GM19468 (cell line): ENCODE measurements around the gene DAB1.
"Not testable (repeated sequence)": the region's sequence is repeated elsewhere in the genome, so short reads cannot be mapped to it uniquely, and the experiment has no call there.

ENCODE experiments used
- ATAC-seq: cut with Tn5 transposase; IDR thresholded peaks from one replicate; pipeline ENCODE4 v1.9.1; 2021; ENCODE audit warnings: mild to moderate bottlenecking, moderate library complexity, moderate number of reproducible peaks; ENCODE audit not compliant: unreplicated experiment; ENCODE audit errors: extremely low read depth

Gene DAB1

DNA sequence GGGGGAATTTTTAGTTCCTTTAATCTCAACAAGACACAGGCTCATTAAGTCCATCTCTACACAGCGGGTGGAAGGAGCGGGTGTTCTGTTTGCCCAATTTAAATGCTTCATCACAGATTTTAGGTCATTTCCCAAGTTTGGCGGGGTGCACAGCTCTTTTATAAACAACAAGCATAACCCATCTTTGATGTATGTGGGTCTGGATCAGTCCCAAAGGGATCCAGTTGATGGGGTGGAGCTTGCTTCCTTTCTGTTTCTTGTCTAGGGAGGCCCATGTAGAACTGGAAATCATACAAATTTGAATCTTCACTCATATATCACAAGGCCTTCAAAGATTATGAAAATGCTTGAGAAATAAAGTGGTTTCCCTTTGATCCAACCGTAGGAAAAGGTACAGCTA is 317.6 kb downstream of the DAB1 start:
- no peak for ATAC-seq

DNA sequence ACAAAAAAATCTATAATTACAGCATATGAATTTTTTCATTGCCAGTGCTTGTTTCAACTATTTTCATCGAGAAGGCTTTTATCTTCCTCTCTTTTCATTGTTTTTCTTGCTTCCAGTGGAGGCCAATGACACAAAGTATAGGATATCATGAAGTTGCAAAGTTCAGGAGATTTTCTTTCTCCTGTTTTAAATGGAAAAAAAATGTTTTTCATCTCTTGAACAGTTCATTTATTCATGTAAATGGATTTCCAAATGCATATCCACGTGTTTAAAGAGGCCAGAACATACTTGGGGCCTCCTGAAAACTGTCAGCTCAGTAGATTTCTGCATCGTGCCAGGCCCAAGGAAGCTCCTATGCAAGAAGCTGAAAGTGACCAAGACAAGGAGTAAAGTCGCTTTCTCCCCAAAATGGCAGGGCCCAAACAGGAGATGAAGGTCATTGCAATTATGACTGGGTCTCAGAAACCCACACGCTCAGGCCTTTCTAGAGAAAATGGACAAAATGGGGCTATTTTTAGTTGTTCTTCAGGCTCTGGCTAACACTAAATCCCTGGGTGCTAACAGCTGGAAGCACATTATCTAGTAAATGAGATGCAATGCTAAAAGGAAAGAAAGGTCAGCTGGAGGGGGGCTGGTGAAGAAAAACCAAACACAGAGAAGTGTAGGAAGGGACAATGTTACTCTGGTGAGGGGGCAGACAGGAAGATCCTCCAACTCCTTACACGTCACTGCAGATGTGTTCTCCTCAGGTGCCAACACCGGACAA is 321.1 kb downstream of the DAB1 start:
- ATAC-seq: no peak

DNA sequence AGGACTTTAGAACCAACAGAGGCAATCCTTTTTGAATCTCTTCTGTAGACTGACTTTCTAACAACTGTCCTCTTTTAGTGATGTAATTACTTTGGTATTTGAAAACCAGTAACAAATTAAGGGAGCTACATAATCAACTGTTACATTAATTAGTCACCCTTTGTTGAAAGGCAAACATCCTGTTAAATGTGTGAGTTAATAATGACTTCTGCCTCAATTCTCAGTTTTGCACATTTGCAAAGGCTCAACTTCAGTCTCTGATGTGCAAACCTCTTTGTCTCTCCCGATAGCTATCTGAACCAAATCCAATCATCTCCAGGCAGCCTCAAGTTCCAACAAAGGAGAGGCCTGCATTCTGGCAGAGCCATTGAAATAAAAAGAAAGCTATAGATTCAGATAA is 322.7 kb downstream of the DAB1 start:
- ATAC-seq: no peak

DNA sequence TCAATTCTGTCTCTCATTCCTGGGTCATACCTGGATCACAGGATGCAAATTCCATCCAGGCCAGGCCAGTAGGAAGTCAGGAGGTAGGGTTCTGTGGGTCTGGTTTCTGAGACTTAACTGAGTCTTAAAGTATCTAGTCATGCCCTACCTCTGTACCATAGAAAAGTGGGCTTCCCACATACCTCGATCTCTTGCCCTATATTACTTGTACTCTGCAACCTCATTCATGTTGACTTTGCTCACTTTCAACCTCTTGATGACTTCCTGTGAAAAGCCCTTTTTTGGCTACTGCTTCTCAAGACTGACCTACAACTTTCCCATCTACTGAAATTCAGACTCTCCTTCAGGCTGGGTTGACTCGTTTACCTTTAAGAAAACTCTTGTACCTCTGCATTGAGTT is 329.1 kb downstream of the DAB1 start:
- no peak for ATAC-seq

DNA sequence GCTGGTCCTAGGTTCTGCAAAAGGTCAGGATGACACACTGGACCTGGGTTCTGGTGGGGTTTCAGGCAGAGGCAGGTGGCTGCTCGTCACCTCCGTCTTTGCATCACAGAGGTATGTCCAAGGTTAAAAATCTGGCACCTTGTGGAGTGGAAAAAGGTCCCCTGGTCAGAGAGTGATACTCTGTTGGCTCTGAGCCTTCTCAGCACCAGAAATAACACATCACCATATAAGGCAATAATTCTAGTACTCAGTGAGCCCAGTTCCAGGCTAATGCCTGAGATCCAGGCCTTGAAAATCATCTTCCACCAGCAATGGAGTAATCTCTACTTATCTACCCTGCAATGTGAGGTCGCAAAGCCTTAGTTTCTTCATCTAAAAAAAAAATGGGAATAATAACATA is 330.7 kb downstream of the DAB1 start:
- ATAC-seq: no peak

DNA sequence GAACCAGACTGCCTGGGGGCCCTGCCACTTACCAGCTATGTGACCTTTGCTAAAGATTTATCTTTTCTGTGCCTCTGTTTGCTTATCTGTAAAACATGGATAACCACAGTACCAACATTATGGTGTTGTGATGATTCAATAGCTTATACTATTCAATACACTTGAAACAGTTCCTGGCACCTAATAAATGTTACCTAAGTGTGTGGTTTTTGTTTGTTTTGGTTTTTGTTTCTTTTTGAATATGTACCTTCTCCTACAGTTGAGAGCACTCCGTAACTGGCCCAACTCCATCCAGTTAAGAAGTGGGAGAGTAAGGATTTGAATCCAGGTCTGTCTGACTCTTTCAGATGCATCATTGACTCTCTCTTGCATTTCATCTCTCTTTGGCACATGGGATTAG is 332.2 kb downstream of the DAB1 start:
- no peak for ATAC-seq

DNA sequence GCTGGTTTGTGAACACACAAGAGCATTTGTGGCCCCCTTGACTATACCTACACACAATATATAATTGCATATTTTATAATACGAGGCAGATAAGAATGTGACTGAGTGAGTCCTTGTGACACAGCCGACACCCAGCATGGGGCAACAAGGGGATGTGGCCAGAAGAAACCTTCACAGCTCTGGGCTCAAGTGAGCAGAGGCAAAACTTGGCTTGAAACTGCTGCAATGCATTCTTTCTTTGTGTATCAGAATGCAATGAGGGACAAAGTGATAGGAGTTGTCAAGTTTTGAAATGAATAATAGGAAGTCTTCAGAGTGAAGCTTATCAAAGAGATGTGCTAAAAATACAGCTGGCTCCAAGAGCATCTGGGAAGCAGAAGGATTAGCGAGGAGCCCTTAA is 334.0 kb downstream of the DAB1 start:
- no peak for ATAC-seq

DNA sequence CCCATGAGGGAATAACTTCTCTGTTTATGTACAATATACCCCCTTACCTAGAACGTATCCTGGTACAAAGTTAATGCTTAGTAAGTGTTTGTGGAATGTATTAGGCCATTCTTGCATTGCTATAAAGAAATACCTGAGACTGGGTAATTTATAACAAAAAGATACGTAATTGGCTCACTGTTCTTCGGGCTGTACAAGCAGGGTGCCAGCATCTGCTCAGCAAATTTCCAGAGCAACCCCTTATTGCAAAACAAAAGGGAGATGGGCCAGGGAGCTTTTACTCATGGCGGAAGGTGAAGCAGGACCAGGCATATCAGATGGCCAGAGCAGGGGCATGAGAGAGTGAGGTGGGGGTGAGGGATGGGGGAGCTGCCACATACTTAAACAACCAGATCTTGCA is 334.6 kb downstream of the DAB1 start:
- ATAC-seq: no peak

DNA sequence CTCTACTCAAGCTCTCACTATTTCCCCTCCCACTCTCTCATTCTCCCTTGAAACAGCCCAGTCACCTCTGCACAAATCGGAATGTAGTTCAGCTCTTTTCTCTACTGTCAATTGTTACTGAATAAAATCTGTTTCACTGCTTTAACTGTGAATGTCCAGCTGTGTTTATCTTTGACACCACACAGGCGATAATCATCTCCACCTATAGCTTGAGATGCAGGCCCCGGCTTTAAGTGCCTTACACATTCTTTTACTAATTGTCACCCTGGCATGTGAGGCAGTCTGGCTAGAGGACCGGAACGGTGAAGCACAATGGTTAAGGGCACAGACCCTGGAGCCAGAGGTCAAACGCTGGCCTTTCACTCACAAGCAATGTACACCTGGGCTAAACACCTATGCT is 335.2 kb downstream of the DAB1 start:
- no peak for ATAC-seq

DNA sequence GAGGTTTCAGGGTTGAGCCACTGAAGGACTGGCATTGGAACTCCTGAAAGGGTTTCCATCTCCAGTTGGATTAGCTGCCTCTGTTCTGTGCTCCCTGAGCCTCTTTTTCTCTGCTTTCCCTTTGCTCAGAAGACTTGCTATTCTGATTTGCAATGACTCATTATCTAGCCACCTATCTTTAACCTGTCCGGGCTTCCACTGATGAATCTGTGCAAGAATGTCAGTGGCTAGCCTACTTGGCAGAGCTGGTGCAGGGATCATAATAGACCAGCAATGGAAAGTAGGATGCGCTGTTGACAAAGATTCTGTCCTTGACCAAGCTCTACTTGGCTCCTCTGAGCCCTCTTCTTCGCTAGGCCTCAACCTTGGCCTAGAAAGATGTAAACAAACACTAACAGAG is 336.2 kb downstream of the DAB1 start:
- not testable (repeated sequence) for ATAC-seq

DNA sequence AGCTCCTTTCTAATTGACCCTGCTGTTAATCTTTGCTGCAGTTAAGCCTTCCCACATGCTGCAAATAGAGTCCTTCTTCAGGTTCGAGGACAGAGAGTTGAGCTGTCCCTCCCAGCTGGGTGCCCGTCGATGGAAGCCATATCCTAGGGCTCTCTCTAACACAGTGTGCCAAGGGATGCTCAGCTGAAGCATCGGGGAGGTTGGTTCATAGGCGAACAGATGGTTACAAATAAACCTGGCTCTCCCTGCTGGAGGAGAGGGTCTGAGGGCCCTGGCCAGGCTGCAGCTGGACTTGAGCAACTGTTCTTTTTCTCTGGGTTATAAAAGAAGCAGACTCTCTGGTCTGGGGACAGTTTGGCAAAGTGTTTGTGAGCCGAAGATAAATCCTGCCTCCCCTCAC is 337.7 kb downstream of the DAB1 start:
- ATAC-seq: no peak

DNA sequence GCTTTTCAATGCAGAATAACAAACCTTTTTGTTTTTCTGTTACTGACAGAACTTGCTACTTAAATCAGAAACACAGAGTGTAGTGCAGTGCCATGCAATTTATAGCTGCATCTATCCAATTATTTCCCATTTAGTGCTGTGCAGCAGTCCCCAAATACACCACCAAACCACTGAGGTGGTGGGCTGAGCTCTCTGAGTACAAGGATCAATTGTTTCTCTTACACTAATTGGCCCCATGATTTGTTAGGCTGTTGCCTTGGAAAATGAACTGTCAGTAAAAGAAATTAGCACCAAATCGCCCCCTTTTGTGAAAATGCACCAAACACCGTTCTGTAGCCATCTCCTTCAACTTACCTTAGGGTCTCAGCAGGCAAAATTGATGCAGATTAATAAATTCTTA is 339.2 kb downstream of the DAB1 start:
- no peak for ATAC-seq

DNA sequence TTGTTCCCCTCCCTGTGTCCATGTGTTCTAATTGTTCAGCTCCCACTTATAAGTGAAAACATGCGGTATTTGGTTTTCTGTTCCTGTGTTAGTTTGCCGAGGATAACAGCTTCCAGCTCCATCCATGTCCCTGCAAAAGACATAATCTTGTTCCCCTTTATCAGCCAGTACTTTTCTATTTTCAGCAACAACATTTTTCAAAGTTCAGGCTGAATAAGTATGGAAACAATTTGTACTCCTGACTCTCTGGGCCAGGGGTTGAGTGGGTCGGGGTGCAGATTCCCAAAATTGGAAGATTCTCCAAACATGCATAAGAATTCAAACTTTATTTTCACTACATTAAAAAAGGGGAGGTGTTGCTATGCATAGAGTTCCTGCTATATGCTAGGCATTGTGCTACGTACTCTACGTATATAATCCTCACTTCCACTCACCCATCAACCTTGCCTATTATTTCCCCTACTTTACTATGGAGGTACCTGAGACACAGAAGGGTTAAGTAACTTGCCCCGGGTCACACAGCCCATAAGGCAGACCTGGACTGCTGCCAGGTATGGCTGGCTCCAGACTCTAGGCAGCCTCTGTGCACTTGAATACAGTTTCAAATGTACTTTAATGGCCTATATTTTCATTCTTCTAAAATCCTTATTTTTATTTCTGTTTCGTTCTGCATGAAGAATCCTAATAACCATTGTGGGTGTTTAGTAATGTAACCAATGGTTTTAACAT is 341.0 kb downstream of the DAB1 start:
- ATAC-seq: no peak

DNA sequence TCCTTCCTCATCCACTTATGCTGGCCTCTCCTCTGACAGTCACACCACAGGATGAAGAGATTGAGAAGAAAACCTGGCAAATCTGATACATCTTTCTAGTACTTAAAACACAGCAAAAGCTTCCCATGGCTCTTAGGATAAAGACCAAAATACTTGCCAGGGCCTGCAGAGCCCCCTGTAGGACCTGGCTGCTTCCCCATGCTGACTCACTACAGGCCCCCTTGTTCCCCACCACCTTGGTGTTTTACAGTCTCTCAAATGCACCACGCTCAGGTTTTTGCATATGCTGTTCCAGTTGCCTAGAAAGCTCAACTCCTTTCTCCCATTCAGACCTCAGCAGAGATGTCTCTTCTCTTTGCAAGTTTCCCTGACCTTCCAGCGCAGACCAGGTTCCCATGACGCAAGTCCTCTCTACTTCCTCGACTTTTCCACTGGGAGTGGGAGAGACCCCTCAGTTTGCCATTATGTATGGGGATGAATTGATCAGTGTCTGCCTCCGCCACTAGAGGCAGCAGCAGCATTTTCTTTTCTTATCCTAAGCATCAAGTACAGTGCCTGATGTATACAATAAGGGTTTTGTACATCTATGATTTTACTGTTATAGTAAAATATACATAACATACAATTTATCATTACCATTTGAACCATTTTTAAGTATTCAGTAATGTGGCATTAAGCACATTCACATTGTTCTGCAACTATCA is 344.3 kb downstream of the DAB1 start:
- ATAC-seq: no peak

DNA sequence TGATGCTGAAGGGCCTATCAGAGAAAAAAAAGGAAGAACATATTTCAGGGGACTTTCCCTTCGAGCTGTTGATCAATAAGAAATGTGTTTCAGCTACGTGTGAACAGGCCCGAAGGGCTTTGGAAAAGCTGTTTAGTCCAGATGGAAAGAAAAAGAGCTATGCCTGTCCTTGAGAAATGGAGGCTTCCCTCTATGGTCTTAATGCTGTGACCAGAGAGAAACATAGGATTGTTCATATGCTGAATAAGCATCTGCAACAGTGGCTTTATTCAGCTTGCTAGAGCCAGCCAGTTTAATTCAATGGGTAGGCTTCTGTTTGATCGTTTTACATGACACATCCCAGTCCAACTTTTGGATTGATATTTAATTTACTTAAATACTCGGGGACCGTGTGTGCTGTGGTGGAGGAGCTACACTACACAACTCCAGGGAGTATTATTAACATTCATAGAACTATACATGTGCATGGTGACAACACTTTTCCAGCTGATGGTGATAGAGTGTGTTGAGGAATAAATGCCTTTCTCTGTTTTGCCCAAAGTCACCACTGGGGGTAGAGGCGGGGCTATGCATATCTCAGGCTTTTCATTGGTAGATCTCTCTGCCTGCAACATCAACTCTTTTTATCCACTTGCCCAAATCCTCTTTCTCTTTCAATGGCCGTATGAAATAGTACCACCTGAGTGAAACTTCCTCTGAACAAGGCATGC is 351.3 kb downstream of the DAB1 start:
- ATAC-seq: no peak

DNA sequence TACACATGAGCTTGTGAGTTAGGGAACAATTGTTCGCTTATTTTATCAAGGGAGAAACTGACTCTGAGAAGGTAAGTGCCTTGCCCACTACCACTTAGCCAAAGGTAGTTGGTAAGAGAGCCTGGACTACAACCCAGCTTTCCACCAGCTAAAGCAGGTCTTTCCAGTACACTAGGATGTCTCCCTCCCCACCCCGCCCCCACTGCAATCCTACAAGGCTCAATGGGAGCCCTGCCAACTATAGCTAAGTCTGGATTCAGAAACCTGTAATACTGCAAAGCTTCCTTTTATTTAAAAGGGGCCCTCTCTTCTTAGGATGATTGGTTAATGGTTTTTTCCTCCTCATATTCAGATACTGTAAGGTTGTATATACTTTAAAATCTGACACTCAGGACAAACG is 356.0 kb downstream of the DAB1 start:
- ATAC-seq: no peak

DNA sequence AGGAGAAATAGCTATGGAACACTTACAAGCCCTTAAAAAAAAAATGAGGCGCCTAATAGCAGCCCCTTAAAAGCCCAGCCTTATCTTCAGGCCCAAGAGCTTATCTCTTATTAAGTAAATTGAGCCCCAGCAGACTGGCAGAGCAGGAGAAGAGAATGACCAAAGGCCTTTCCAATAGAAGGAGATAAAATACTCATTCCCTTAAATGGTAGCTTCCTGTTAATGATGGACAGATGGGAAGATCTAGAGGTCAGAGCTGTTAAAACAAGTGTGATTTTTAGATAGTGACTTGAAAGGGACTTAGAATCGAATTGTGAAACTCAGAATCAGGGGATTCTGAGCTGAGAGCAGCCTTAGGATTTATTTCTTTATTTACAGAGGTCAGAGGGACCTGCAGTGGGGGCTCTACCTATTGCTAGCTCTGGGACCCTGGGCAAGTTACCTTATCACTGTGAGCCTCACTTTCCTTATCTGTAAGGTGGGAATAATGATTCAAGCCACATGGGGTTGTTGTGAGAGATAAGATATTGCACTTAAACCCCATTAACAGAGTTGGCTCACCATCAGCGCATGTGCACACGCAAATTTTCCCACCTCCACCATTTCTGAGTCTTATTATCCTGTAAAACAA is 356.8 kb downstream of the DAB1 start:
- ATAC-seq: no peak

DNA sequence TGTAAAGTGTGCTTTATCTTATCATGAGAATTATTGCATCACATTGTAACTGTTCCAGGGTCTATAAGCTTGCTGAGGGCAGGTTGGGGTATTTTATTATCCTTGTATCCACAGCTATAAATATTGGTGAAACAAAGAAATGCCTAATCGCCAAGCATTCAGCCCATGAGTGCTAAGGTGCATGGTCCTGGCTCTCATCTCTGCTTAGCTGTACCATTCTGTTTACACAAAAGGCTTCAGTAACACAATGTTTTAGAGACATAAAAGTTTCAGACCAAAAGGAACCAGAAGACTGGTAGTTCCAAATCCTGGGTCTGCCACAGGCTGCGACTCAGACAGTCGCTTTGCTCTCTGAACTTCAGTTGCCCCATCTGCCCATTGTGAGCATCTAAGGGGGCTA is 358.4 kb downstream of the DAB1 start:
- no peak for ATAC-seq

DNA sequence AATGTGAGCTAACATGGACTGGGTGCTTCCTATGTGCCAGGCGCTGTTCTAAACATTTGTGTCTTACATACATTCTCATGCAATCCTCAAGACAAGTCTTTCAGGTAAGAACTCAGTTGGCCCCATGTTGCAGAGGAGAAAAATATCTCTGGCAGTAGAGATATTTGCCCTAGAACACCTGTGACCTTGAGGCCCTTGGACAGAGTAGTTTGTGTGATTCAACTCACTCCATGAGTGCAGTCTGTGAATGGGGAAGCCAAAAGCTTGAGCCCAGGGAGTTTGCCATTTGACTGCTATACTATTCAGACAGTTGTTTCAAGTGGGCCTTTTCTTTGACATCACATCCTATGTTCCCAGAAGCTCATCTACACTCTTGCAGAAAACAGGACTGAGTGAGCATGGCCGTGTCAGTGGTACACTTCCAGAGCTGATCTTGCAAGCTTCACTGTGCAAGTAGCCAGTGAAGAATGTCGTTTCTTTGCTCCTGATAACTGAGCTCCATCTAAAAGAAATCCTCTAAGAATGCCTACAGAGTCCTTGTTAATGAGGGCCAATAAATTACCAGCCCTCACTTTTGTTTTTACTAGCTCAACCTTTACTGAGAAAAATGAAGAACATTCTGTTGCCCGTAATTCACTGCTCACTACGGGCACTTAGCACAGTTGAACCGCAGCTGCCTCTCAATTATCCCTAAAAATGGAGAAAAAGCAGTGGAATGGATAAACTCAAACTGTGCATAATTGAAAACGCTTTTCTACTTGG is 359.3 kb downstream of the DAB1 start:
- ATAC-seq: no peak
